ENCODE results near the gene PSMB10. TPM values are rescaled to one million over a fixed set of nuclear protein-coding genes. Genes with fewer than 3 reads are reported as not detected.
"Not testable (repeated sequence)": the region's sequence is repeated elsewhere in the genome, so short reads cannot be mapped to it uniquely, and the experiment has no call there.

PSMB10 gene
- total and polyA plus RNA-seq, 2 of the 8 experiments (the other 6 are each of a cell fraction or from before 2014, with no cell fraction given), result 32.1 to 61.9 TPM

- TF ChIP-seq RBBP5 (IDR thresholded peaks at IDR 0.05; ENCODE audit: borderline replicate concordance, low read depth, low read length) (no peak), CHD2 (IDR thresholded peaks at IDR 0.05; ENCODE audit: low read length) (no peak)
Observed at GRCh38 chr16:67975321-67976105, 38.9 kb upstream of the PSMB10 start (continued).

DNA sequence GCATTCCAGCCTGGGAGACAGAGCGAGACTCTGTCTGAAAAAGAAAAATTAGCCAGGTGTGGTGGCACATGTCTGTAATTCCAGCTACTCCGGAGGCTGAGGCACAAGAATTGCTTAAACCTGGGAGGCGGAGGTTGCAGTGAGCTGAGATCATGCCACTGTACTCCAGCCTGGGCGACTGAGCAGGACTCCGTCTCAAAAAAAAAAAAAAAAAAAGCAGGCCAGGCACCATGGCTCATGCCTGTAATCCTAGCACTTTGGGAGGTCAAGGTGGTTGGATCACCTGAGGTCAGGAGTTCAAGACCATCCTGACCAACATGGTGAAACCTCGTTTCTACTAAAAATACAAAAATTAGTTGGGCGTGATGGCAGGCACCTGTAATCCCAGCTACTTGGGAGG is 35.6 kb upstream of the PSMB10 start:
- H3K9ac ChIP-seq (replicated peaks in 1 of 4; ENCODE audit: extremely low read depth in 1 of 4, low read depth in 3 of 4, low read length in 3 of 4); H2BK5ac ChIP-seq (ENCODE audit: low read depth, low read length); H4K20me1 ChIP-seq (replicated peaks in 1 of 2; ENCODE audit: control insufficient read depth in 1 of 2, insufficient read depth in 2 of 2, low read length in 2 of 2); H3K23ac ChIP-seq (ENCODE audit: insufficient read length); H2BK12ac ChIP-seq (ENCODE audit: low read depth, low read length); H2AFZ ChIP-seq (ENCODE audit: low read length); H3K36me3 ChIP-seq (ENCODE audit: control insufficient read depth in 2 of 4, insufficient read depth in 4 of 4, low read length in 3 of 4); H3K79me1 ChIP-seq (ENCODE audit: low read depth, low read length); H3K4me1 ChIP-seq (replicated peaks in 1 of 4; ENCODE audit: control insufficient read depth in 3 of 4, insufficient read depth in 4 of 4, low read length in 3 of 4); H3K9me3 ChIP-seq (ENCODE audit: insufficient read depth in 2 of 2, low read depth in 1 of 2, low read length in 1 of 2); H3K23me2 ChIP-seq (ENCODE audit: low read depth, low read length); H3K14ac ChIP-seq (ENCODE audit: insufficient read length); POLR2A ChIA-PET (ENCODE audit: partially characterized antibody); H3K56ac ChIP-seq (replicated peaks; ENCODE audit: insufficient read length, low read depth, low read length); DNase-seq (ENCODE audit: low read depth in 1 of 2, low spot score in 2 of 2); H2BK20ac ChIP-seq (ENCODE audit: low read length); FAIRE-seq; H3K18ac ChIP-seq (ENCODE audit: extremely low read depth, low read length); H4K5ac ChIP-seq (ENCODE audit: insufficient read length, low read depth, low read length); H3K79me2 ChIP-seq (ENCODE audit: control insufficient read depth in 1 of 2, insufficient read depth in 2 of 2, low read length in 2 of 2); H2BK120ac ChIP-seq (replicated peaks; ENCODE audit: low read depth, low read length); H2BK15ac ChIP-seq (ENCODE audit: low read length); H3K4me3 ChIP-seq (ENCODE audit: extremely low read depth in 1 of 4, insufficient read depth in 2 of 4, low read depth in 3 of 4, low read length in 4 of 4); H2AK5ac ChIP-seq (ENCODE audit: low read depth, low read length); H3K4ac ChIP-seq (replicated peaks; ENCODE audit: insufficient read length, low read depth, low read length); H4K8ac ChIP-seq (ENCODE audit: extremely low read depth, insufficient read depth, low read length); H4K91ac ChIP-seq (replicated peaks; ENCODE audit: insufficient read length, low read length); H3K4me2 ChIP-seq (ENCODE audit: insufficient read depth in 1 of 2, low read depth in 2 of 2, low read length in 2 of 2); H3K27me3 ChIP-seq (replicated peaks in 1 of 4; ENCODE audit: control insufficient read depth in 3 of 4, extremely low read depth in 1 of 4, insufficient read depth in 3 of 4, low read length in 3 of 4); H3K27ac ChIP-seq (ENCODE audit: low read depth, low read length): not testable (repeated sequence)
- CTCF ChIA-PET (ENCODE audit: partially characterized antibody), result interaction anchor here (1.3 to 5.2 kb wide), 5 partner anchors 9 to 93 kb away, joined by 3 to 27 read pairs (median 4); partner anchors contain the start of gene DPEP3
- WGBS, 2 experiments (ENCODE audit: extremely low coverage in 1 of 2, insufficient coverage in 1 of 2, insufficient read length in 1 of 2, insufficient replicate concordance in 2 of 2, low coverage in 1 of 2, low lambda C conversion rate in 2 of 2, missing lambda C conversion rate in 1 of 2), result 95% methylated on average over 7 of the region's 7 CpGs; no CpG with 5 or more reads in 1 of the 2 experiments

Measured in H1 (cell line).